HepG2 (cell line): ENCODE measurements around the gene CEP164. TPM values are rescaled to one million over a fixed set of nuclear protein-coding genes. Genes with fewer than 3 reads are reported as not detected.

ENCODE experiments used
- ATAC-seq: fragments of 200-7000 bp; cut with Tn5 transposase; 3 replicates; pipeline ENCODE4 v1.9.1; 2020; ENCODE audit warnings: mild to moderate bottlenecking, moderate library complexity
- BruUV-seq: library from RNA; stranded (reverse); fragments of 400-500 nt; replicated peaks from 2 replicates; lab custom pipeline; 2021; lab: Mats Ljungman, UMichigan
- CTCF ChIA-PET: fragments of 300-600 bp; formaldehyde crosslinking; extraction: SDS; loops from one replicate; lab custom pipeline; 2021; ENCODE audit warnings: low total read pairs, inconsistent platforms, low intra/inter-chr PET ratio; lab: Yijun Ruan, JAX
- POLR2A ChIA-PET: fragments of 350-600 bp; sonication (Branson Sonifier 250); formaldehyde crosslinking; loops from one replicate; lab custom pipeline; 2020; ENCODE audit warnings: antibody characterized with exemption, inconsistent platforms; lab: Yijun Ruan, JAX
- DNase-seq: peaks from one replicate; pipeline ENCODE4 v3.0.0-alpha.2; 2015; ENCODE audit warnings: low spot score
- FAIRE-seq: peaks from 3 replicates; lab custom pipeline; 2011; peaks lifted over from hg19 to GRCh38; lab: Jason Lieb, UNC
- H2AFZ ChIP-seq: one replicate; pipeline ENCODE4 v1.6.1; 2011; ENCODE audit warnings: low read length, inconsistent platforms
- H3K27ac ChIP-seq: fragments of 300-600 bp; 3 replicates; pipeline ENCODE4 v1.8.0; 2011; ENCODE audit warnings: mixed run types, mild to moderate bottlenecking, mixed read lengths, low read length, inconsistent platforms; ENCODE audit not compliant: insufficient read depth; ENCODE audit errors: extremely low read length
- H3K27me3 ChIP-seq, 2 experiments: fragments of 200-600 bp in 1 of 2; 2 replicates in 1 of 2; 3 replicates in 1 of 2; pipeline versions ENCODE4 v1.6.0 to v1.8.0; 2011; ENCODE audit warnings: low read length in 2 of 2, mild to moderate bottlenecking in 2 of 2, moderate library complexity in 2 of 2, inconsistent platforms in 1 of 2; ENCODE audit not compliant: insufficient read depth in 2 of 2, control insufficient read depth in 1 of 2
- H3K36me3 ChIP-seq, 2 experiments: fragments of 200-600 bp in 1 of 2; replicated peaks in 1 of 2; 2 replicates in 1 of 2; 3 replicates in 1 of 2; pipeline versions ENCODE4 v1.5.1 to v1.8.0; 2011; ENCODE audit warnings: low read length in 2 of 2, inconsistent platforms in 1 of 2; ENCODE audit not compliant: insufficient read depth in 2 of 2, control insufficient read depth in 1 of 2
- H3K4me1 ChIP-seq: 2 replicates; pipeline ENCODE4 v1.5.1; 2012; ENCODE audit warnings: low read length, inconsistent platforms; ENCODE audit not compliant: insufficient read depth
- H3K4me2 ChIP-seq: 2 replicates; pipeline ENCODE4 v1.6.0; 2011; ENCODE audit warnings: low read depth, low read length, inconsistent platforms
- H3K4me3 ChIP-seq, 3 experiments: fragments of 200-600 bp in 1 of 3; sonication (generic), shearing (Covaris generic) in 1 of 3; replicated peaks in 1 of 3; 2 replicates each; pipeline ENCODE4 v1.5.1; 2011 to 2016; ENCODE audit warnings: low read length in 3 of 3, inconsistent platforms in 2 of 3, low read depth in 2 of 3, mild to moderate bottlenecking in 2 of 3, control low read depth in 1 of 3, mixed read lengths in 1 of 3; ENCODE audit not compliant: insufficient read depth in 1 of 3
- H3K79me2 ChIP-seq: one replicate; pipeline ENCODE4 v1.6.1; 2011; ENCODE audit warnings: low read length, inconsistent platforms; ENCODE audit not compliant: insufficient read depth
- H3K9ac ChIP-seq: 2 replicates; pipeline ENCODE4 v1.6.0; 2011; ENCODE audit warnings: mild to moderate bottlenecking, low read depth, low read length, inconsistent platforms; ENCODE audit not compliant: insufficient read depth
- H3K9me3 ChIP-seq: 2 replicates; pipeline ENCODE4 v1.5.1; 2012; ENCODE audit warnings: mild to moderate bottlenecking, low read length
- H4K20me1 ChIP-seq: 2 replicates; pipeline ENCODE4 v1.6.0; 2011; ENCODE audit warnings: inconsistent platforms, mild to moderate bottlenecking, low read length, moderate library complexity; ENCODE audit not compliant: insufficient read depth
- AKAP8 ChIP-seq: sonication (generic); formaldehyde crosslinking; IDR thresholded peaks from 2 replicates; pipeline ENCODE4 v1.5.1; 2020; ENCODE audit warnings: mild to moderate bottlenecking, missing genetic modification reagents
- CBX2 ChIP-seq, 2 experiments: fragments of 200-600 bp in 1 of 2; sonication (generic); formaldehyde crosslinking in 1 of 2; IDR thresholded peaks; 2 replicates each; pipeline versions ENCODE4 v1.7.0 to v1.8.1; 2018 to 2022; ENCODE audit warnings: low read depth in 2 of 2, low read length in 1 of 2, mild to moderate bottlenecking in 1 of 2, missing genetic modification reagents in 1 of 2
- GTF3A ChIP-seq: sonication (generic); formaldehyde crosslinking; conservative IDR thresholded peaks from 2 replicates; pipeline ENCODE4 v1.4.0; 2020; ENCODE audit warnings: mild to moderate bottlenecking, missing genetic modification reagents
- KDM5A ChIP-seq: fragments of 200-600 bp; sonication (generic); IDR thresholded peaks from 2 replicates; pipeline ENCODE4 v1.7.0; 2018; ENCODE audit warnings: antibody characterized with exemption, mild to moderate bottlenecking, low read length, borderline replicate concordance
- KMT2B ChIP-seq: IDR thresholded peaks from 2 replicates; pipeline ENCODE4 v1.6.1; 2016; ENCODE audit warnings: missing genetic modification reagents, missing compliant biosample characterization
- MEIS2 ChIP-seq: sonication (generic); formaldehyde crosslinking; IDR thresholded peaks from 2 replicates; pipeline ENCODE4 v1.9.0; 2021; ENCODE audit warnings: mild to moderate bottlenecking, missing genetic modification reagents
- MTF1 ChIP-seq: sonication (generic); formaldehyde crosslinking; IDR thresholded peaks from 2 replicates; pipeline ENCODE4 v1.5.0; 2020; ENCODE audit warnings: missing genetic modification reagents
- NFRKB ChIP-seq: fragments of 450-650 bp; IDR thresholded peaks from 2 replicates; pipeline ENCODE4 v1.6.1; 2017
- SIX4 ChIP-seq: sonication (generic); formaldehyde crosslinking; IDR thresholded peaks from 2 replicates; pipeline ENCODE4 v1.4.0; 2020; ENCODE audit warnings: missing genetic modification reagents
- SMAD1 ChIP-seq: sonication (generic); formaldehyde crosslinking; IDR thresholded peaks from 2 replicates; pipeline ENCODE4 v1.4.0; 2020; ENCODE audit warnings: missing genetic modification reagents, low read depth, mild to moderate bottlenecking, borderline replicate concordance
- SOX5 ChIP-seq: IDR thresholded peaks from 2 replicates; pipeline ENCODE4 v1.6.1; 2016; ENCODE audit warnings: borderline replicate concordance
- YEATS4 ChIP-seq: sonication (generic); formaldehyde crosslinking; IDR thresholded peaks from 2 replicates; pipeline ENCODE4 v1.4.0; 2020; ENCODE audit warnings: missing genetic modification reagents, borderline replicate concordance
- ZNF12 ChIP-seq: sonication (generic); formaldehyde crosslinking; IDR thresholded peaks from 2 replicates; pipeline ENCODE4 v1.5.0; 2020; ENCODE audit warnings: missing genetic modification reagents
- ZNF264 ChIP-seq: sonication (generic); formaldehyde crosslinking; IDR thresholded peaks from 2 replicates; pipeline ENCODE4 v1.4.0; 2020; ENCODE audit warnings: missing genetic modification reagents
- WGBS: methylation state at CpG from one replicate; pipeline ENCODE4 v1.1.6; 2017; ENCODE audit warnings: low lambda C conversion rate; 5-methylcytosine and 5-hydroxymethylcytosine counted together
- in situ Hi-C: cut with HindIII; loops from 2 replicates; pipeline ENCODE4 v1.10.0; 2017; ENCODE audit warnings: low pct_unique_long_range_greater_than_20kb; ENCODE audit not compliant: extremely low pct_ligation_motif_present
- intact Hi-C: fragments of 100-400 bp; cut with micrococcal nuclease; formaldehyde crosslinking; loops from one replicate; pipeline ENCODE4 v1.10.0; 2022; ENCODE audit not compliant: unreplicated experiment
- polyA plus RNA-seq, 8 experiments: library from polyadenylated mRNA; depleted of rRNA in 3 of 8; stranded (reverse) in 7 of 8; unstranded in 1 of 8; fragments of >200 nt; fragmentation: Illumina TruSeq in 4 of 8; extraction: Trizol in 4 of 8; gene quantifications; 2 replicates each; pipeline versions ENCODE4 v1.2.1 to v1.2.3, GENCODE V29; 2011 to 2016; ENCODE audit warnings: low read depth in 4 of 8, missing spikeins in 1 of 8, mixed read lengths in 1 of 8; ENCODE audit not compliant: insufficient read depth in 1 of 8
- total RNA-seq, 5 experiments: library from RNA; depleted of rRNA; stranded (reverse); fragments of >200 nt; fragmentation: Illumina TruSeq; extraction: Trizol; gene quantifications; 2 replicates each; pipeline ENCODE4 v1.2.3, GENCODE V29; 2016; ENCODE audit warnings: low read depth in 1 of 5
- TF ChIP-seq, protein P1 (sequence below): IDR thresholded peaks from 2 replicates; pipeline ENCODE4 v1.6.1; 2018; ENCODE audit warnings: missing genetic modification reagents, mild to moderate bottlenecking, missing compliant biosample characterization
- TF ChIP-seq, protein P2 (sequence below): sonication (generic); formaldehyde crosslinking; IDR thresholded peaks from 2 replicates; pipeline ENCODE4 v1.4.0; 2020; ENCODE audit warnings: mild to moderate bottlenecking, missing genetic modification reagents
- TF ChIP-seq, protein P3 (sequence below): sonication (generic); formaldehyde crosslinking; IDR thresholded peaks from 2 replicates; pipeline ENCODE4 v1.8.1; 2023; ENCODE audit warnings: missing genetic modification reagents, mild to moderate bottlenecking, borderline replicate concordance
- TF ChIP-seq, protein P4 (sequence below): sonication (generic); formaldehyde crosslinking; IDR thresholded peaks from 2 replicates; pipeline ENCODE4 v1.4.0; 2020; ENCODE audit warnings: mild to moderate bottlenecking, missing genetic modification reagents
- TF ChIP-seq, protein P5 (sequence below): sonication (generic); formaldehyde crosslinking; IDR thresholded peaks from 2 replicates; pipeline ENCODE4 v1.4.0; 2020; ENCODE audit warnings: missing genetic modification reagents; ENCODE audit errors: not compliant biosample characterization

Gene CEP164
- total and polyA plus RNA-seq, 2 of the 13 experiments (the other 11 are each of a cell fraction or from before 2014, with no cell fraction given), result 11.4 to 15.2 TPM

DNA sequence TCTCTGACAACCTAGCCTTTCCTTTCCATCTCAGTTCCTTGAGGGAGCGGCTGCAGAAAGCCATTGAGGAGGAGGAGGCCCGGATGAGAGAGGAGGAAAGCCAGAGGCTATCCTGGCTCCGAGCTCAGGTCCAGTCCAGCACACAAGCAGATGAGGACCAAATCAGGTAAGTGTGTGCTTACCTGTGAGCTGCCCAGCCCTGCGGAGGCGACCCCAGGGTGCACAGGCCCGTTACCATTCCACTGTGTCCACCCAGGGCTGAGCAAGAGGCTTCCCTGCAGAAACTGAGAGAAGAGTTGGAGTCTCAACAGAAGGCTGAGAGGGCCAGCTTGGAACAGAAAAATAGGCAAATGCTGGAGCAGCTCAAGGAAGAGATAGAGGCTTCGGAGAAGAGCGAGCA lies 63.1 kb downstream of the CEP164 start:
- no peaks in the 10 kb centered on the region for H3K79me2 ChIP-seq
- FAIRE-seq, result no peak
- no peak for TF ChIP-seq SMAD1 (CRISPR knock-in tag)
- TF ChIP-seq, protein P1, sequence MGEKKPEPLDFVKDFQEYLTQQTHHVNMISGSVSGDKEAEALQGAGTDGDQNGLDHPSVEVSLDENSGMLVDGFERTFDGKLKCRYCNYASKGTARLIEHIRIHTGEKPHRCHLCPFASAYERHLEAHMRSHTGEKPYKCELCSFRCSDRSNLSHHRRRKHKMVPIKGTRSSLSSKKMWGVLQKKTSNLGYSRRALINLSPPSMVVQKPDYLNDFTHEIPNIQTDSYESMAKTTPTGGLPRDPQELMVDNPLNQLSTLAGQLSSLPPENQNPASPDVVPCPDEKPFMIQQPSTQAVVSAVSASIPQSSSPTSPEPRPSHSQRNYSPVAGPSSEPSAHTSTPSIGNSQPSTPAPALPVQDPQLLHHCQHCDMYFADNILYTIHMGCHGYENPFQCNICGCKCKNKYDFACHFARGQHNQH, result no peak
- TF ChIP-seq YEATS4 (CRISPR knock-in tag), result no peak
- TF ChIP-seq, protein P2, sequence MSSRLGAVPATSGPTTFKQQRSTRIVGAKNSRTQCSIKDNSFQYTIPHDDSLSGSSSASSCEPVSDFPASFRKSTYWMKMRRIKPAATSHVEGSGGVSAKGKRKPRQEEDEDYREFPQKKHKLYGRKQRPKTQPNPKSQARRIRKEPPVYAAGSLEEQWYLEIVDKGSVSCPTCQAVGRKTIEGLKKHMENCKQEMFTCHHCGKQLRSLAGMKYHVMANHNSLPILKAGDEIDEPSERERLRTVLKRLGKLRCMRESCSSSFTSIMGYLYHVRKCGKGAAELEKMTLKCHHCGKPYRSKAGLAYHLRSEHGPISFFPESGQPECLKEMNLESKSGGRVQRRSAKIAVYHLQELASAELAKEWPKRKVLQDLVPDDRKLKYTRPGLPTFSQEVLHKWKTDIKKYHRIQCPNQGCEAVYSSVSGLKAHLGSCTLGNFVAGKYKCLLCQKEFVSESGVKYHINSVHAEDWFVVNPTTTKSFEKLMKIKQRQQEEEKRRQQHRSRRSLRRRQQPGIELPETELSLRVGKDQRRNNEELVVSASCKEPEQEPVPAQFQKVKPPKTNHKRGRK (CRISPR knock-in tag), result no peak
- TF ChIP-seq SIX4 (CRISPR knock-in tag), result no peak
- TF ChIP-seq, protein P3, sequence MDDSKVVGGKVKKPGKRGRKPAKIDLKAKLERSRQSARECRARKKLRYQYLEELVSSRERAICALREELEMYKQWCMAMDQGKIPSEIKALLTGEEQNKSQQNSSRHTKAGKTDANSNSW, result no peak
- TF ChIP-seq GTF3A (CRISPR knock-in tag), result no peak
- TF ChIP-seq AKAP8, result no peak
- TF ChIP-seq KMT2B (CRISPR knock-in tag), result no peak
- TF ChIP-seq SOX5 (CRISPR knock-in tag), result no peak
- no peak for TF ChIP-seq KDM5A
- TF ChIP-seq, protein P4, sequence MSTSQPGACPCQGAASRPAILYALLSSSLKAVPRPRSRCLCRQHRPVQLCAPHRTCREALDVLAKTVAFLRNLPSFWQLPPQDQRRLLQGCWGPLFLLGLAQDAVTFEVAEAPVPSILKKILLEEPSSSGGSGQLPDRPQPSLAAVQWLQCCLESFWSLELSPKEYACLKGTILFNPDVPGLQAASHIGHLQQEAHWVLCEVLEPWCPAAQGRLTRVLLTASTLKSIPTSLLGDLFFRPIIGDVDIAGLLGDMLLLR, result no peak
- TF ChIP-seq, protein P5, sequence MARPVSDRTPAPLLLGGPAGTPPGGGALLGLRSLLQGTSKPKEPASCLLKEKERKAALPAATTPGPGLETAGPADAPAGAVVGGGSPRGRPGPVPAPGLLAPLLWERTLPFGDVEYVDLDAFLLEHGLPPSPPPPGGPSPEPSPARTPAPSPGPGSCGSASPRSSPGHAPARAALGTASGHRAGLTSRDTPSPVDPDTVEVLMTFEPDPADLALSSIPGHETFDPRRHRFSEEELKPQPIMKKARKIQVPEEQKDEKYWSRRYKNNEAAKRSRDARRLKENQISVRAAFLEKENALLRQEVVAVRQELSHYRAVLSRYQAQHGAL (CRISPR knock-in tag), result no peak
- no peak for TF ChIP-seq MTF1
- no peak for TF ChIP-seq NFRKB
- TF ChIP-seq CBX2 (IDR thresholded peaks at IDR 0.05; ENCODE audit: low read depth, low read length), result no peak
- TF ChIP-seq CBX2 (CRISPR knock-in tag; IDR thresholded peaks at IDR 0.05; ENCODE audit: low read depth), result no peak
- TF ChIP-seq ZNF264 (CRISPR knock-in tag), result no peak
- no peak for TF ChIP-seq ZNF12
- TF ChIP-seq MEIS2 (CRISPR knock-in tag), result no peak
- no peak overlapping the region for H3K4me3 ChIP-seq
- DNase-seq, result no peak
- POLR2A ChIA-PET, result no interaction called here
- H3K27ac ChIP-seq, result no peak overlapping the region
- CTCF ChIA-PET, result no interaction called here
- no TSS peak for BruUV-seq
- H3K9me3 ChIP-seq, result no peaks in the 10 kb centered on the region
- no peak overlapping the region for H3K9ac ChIP-seq
- H3K27me3 ChIP-seq, result no peaks in the 10 kb centered on the region
- no peak overlapping the region for H3K4me2 ChIP-seq
- no peaks in the 10 kb centered on the region for H4K20me1 ChIP-seq
- 89% methylated on average over 8 of the region's 8 CpGs for WGBS
- no peak overlapping the region for H2AFZ ChIP-seq
- intact Hi-C loops (no loop called here), in situ Hi-C loops (no loop called here)
- no peak for ATAC-seq
- 0 out of 2 replicates have a peak, but pooled peaks cover 6% of the 10 kb centered on the region for H3K4me1 ChIP-seq
- H3K36me3 ChIP-seq, result peaks cover 25 to 54% of the 10 kb centered on the region in 2 experiments
